ENCODE measurements around the gene PDE9A.

DNA sequence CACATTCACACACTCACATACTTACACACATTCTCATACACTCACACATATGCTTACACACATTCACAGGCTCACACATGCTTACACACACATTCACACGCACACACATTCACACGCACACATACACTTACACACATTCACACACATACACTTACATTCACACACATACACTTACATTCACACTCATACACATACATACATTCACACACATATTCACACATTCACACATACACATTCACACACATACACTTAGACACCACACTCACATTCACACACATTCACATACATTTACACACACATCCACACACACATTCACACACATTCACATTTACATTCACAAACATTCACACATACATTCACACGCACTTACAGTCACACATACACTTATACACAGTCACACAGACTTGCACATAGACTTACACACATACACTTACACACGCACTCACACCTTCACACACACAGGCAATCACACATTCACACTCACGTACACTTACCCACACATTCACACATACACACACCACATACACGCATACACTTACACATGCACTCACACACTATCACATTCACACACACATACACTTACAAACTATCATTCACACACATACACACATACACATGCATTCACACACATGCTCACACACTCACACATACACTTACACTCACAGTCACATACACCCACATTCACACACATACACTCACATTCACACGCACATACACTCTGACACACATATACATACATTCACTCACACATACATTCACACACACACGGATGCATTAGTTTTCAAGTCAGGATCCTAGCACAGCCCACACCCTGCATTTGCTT lies 16.8 kb downstream of the PDE9A start:
- no peak for TF ChIP-seq POLR2AphosphoS5 (IDR thresholded peaks at IDR 0.05)
- TF ChIP-seq, protein P1, sequence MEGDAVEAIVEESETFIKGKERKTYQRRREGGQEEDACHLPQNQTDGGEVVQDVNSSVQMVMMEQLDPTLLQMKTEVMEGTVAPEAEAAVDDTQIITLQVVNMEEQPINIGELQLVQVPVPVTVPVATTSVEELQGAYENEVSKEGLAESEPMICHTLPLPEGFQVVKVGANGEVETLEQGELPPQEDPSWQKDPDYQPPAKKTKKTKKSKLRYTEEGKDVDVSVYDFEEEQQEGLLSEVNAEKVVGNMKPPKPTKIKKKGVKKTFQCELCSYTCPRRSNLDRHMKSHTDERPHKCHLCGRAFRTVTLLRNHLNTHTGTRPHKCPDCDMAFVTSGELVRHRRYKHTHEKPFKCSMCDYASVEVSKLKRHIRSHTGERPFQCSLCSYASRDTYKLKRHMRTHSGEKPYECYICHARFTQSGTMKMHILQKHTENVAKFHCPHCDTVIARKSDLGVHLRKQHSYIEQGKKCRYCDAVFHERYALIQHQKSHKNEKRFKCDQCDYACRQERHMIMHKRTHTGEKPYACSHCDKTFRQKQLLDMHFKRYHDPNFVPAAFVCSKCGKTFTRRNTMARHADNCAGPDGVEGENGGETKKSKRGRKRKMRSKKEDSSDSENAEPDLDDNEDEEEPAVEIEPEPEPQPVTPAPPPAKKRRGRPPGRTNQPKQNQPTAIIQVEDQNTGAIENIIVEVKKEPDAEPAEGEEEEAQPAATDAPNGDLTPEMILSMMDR (IDR thresholded peaks at IDR 0.05), result no peak
